Caco-2 (cell line): ENCODE data around the gene PAPPA2. TPM values are rescaled to one million over a fixed set of nuclear protein-coding genes. Genes with fewer than 3 reads are reported as not detected.

Experiments
- BruUV-seq: library from RNA; stranded (reverse); fragments of 400-500 nt; replicated peaks from 2 replicates; lab custom pipeline; 2021; lab: Mats Ljungman, UMichigan
- CTCF ChIA-PET: fragments of 300-600 bp; sonication (Branson Sonifier 250); formaldehyde crosslinking; loops from one replicate; lab custom pipeline; 2022; ENCODE audit warnings: antibody characterized with exemption; lab: Charles Lee
- POLR2A ChIA-PET: fragments of 300-600 bp; sonication (Branson Sonifier 250); formaldehyde crosslinking; loops from one replicate; lab custom pipeline; 2022; ENCODE audit warnings: antibody characterized with exemption; lab: Charles Lee
- DNase-seq, 2 experiments: peaks; one replicate each; pipeline versions ENCODE4 v3.0.0 to v3.0.0-alpha.2; 2020 to 2022
- H3K27me3 ChIP-seq: replicated peaks from 2 replicates; pipeline ENCODE4 v1.6.0; 2011; ENCODE audit warnings: low read length; ENCODE audit not compliant: control insufficient read depth, insufficient read depth
- H3K36me3 ChIP-seq: 2 replicates; pipeline ENCODE4 v1.5.1; 2011; ENCODE audit warnings: low read length; ENCODE audit not compliant: control insufficient read depth, insufficient read depth
- H3K4me1 ChIP-seq: fragments of 250-450 bp; sonication (Bioruptor Pico); 2 replicates; pipeline ENCODE4 v1.5.1; 2020; ENCODE audit warnings: mild to moderate bottlenecking
- H3K4me3 ChIP-seq: 2 replicates; pipeline ENCODE4 v1.5.1; 2011; ENCODE audit warnings: low read depth, mild to moderate bottlenecking, control low read depth, low read length
- H3K9me3 ChIP-seq: fragments of 250-450 bp; sonication (Bioruptor Pico); 2 replicates; pipeline ENCODE4 v1.5.1; 2020; ENCODE audit warnings: mild to moderate bottlenecking, moderate library complexity
- H3K27ac Mint-ChIP-seq: one replicate; pipeline ENCODE4 v1.8.0; 2022; ENCODE audit warnings: mixed read lengths; ENCODE audit not compliant: unreplicated experiment
- H3K27me3 Mint-ChIP-seq: one replicate; pipeline ENCODE4 v1.8.0; 2022; ENCODE audit warnings: mixed read lengths; ENCODE audit not compliant: insufficient read depth, unreplicated experiment
- H3K36me3 Mint-ChIP-seq: one replicate; pipeline ENCODE4 v1.8.0; 2022; ENCODE audit warnings: mild to moderate bottlenecking, mixed read lengths; ENCODE audit not compliant: insufficient read depth, unreplicated experiment
- H3K4me1 Mint-ChIP-seq: one replicate; pipeline ENCODE4 v1.8.0; 2022; ENCODE audit warnings: low read depth, mixed read lengths; ENCODE audit not compliant: unreplicated experiment
- H3K4me3 Mint-ChIP-seq: one replicate; pipeline ENCODE4 v1.8.0; 2022; ENCODE audit warnings: mild to moderate bottlenecking, moderate library complexity, mixed read lengths; ENCODE audit not compliant: unreplicated experiment
- H3K9me3 Mint-ChIP-seq: one replicate; pipeline ENCODE4 v1.8.0; 2022; ENCODE audit warnings: mixed read lengths; ENCODE audit not compliant: unreplicated experiment
- intact Hi-C: fragments of 100-400 bp; cut with micrococcal nuclease; formaldehyde crosslinking; loops from one replicate; pipeline ENCODE4 v1.10.0; 2022; ENCODE audit not compliant: unreplicated experiment
- total RNA-seq: library from RNA; stranded (reverse); gene quantifications from 2 replicates; pipeline ENCODE4 v1.2.3, GENCODE V29; 2022
- TF ChIP-seq, protein P1 (sequence below), 2 experiments: fragments of 200-600 bp in 1 of 2; IDR thresholded peaks; 1 replicate in 1 of 2; 2 replicates in 1 of 2; pipeline versions ENCODE4 v1.5.1 to v1.8.0; 2011 to 2022; ENCODE audit warnings: antibody characterized with exemption in 1 of 2, control low read depth in 1 of 2, inconsistent platforms in 1 of 2, low read depth in 1 of 2, low read length in 1 of 2, mild to moderate bottlenecking in 1 of 2, moderate library complexity in 1 of 2; ENCODE audit not compliant: insufficient read depth in 1 of 2, severe bottlenecking in 1 of 2, unreplicated experiment in 1 of 2

Gene PAPPA2
- total RNA-seq, 1 experiment from 2014 or later = 0.18 TPM

DNA sequence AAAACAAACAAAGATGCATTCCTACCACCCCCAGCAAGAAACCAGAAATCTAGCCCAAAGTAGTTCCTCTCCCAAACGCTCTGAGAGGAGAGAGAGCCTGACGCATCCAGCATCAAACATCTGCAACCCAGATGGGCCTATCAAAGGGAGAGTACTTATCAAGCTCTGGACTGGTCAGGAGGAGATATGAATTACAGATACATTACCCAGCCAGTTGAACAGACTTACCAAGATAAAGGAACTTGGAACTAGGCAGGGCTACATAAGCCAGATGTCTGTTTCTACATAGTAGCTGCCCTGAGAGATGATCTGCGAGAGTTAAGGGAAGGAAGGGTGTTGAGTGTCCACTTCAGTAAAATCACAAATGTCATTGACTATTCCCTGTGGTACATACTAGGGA is 138.4 kb downstream of the PAPPA2 start:
- H3K4me1 Mint-ChIP-seq = no peaks in the 10 kb centered on the region
- ChIA-PET CTCF (no interaction called here), POLR2A (no interaction called here)
- H3K27ac Mint-ChIP-seq = no peak overlapping the region
- H3K36me3 ChIP-seq = no peaks in the 10 kb centered on the region
- no peaks in the 10 kb centered on the region for H3K9me3 ChIP-seq
- H3K4me3 ChIP-seq = no peak overlapping the region
- intact Hi-C loops = no loop called here
- BruUV-seq = no TSS peak
- no peaks in the 10 kb centered on the region for H3K36me3 Mint-ChIP-seq
- TF ChIP-seq, protein P1, sequence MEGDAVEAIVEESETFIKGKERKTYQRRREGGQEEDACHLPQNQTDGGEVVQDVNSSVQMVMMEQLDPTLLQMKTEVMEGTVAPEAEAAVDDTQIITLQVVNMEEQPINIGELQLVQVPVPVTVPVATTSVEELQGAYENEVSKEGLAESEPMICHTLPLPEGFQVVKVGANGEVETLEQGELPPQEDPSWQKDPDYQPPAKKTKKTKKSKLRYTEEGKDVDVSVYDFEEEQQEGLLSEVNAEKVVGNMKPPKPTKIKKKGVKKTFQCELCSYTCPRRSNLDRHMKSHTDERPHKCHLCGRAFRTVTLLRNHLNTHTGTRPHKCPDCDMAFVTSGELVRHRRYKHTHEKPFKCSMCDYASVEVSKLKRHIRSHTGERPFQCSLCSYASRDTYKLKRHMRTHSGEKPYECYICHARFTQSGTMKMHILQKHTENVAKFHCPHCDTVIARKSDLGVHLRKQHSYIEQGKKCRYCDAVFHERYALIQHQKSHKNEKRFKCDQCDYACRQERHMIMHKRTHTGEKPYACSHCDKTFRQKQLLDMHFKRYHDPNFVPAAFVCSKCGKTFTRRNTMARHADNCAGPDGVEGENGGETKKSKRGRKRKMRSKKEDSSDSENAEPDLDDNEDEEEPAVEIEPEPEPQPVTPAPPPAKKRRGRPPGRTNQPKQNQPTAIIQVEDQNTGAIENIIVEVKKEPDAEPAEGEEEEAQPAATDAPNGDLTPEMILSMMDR (IDR thresholded peaks at IDR 0.05; ENCODE audit: insufficient read depth in 1 of 2, low read depth in 1 of 2, low read length in 1 of 2, severe bottlenecking in 1 of 2, unreplicated experiment in 1 of 2) = no peak
- DNase-seq = no peak
- no peaks in the 10 kb centered on the region for H3K4me1 ChIP-seq
- H3K27me3 ChIP-seq = no peaks in the 10 kb centered on the region
- no peaks in the 10 kb centered on the region for H3K9me3 Mint-ChIP-seq
- H3K27me3 Mint-ChIP-seq = peaks cover 5% of the 10 kb centered on the region
- H3K4me3 Mint-ChIP-seq = no peak overlapping the region

DNA sequence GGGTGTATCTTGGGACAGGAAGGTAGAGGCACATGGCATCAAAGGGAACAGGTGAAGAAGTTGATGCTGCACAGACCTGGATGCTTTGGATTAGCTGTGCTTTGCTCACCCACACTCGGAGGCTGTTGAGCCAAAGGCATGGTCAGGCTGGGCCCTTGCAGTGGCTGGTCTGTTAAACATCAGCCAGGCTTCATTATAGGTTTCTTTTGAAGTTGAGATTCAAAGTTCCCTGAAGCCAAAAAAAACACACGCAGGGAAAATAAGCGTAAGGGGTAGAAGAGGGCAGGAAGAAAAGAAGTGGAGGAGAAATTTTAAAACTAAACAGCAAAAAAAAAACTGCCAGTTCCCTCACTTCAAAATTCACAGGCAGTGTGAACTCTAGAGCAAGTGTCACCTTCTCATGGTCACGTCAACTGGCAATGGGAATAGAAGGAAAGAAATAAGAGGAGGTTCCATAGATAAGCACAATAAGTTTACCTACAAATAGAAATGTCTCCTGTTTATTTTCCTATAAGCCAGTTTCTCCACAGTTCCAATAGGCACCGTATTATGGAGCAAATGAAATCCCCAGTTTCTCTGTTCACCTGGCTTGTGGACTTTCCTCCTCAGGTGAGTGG is 139.5 kb downstream of the PAPPA2 start:
- H3K36me3 ChIP-seq = no peaks in the 10 kb centered on the region
- ChIA-PET POLR2A (no interaction called here), CTCF (no interaction called here)
- TF ChIP-seq, protein P1 (IDR thresholded peaks at IDR 0.05; ENCODE audit: insufficient read depth in 1 of 2, low read depth in 1 of 2, low read length in 1 of 2, severe bottlenecking in 1 of 2, unreplicated experiment in 1 of 2) = no peak
- Mint-ChIP-seq H3K9me3 (no peaks in the 10 kb centered on the region), H3K4me3 (no peak overlapping the region), H3K27me3 (no peaks in the 10 kb centered on the region), H3K4me1 (no peaks in the 10 kb centered on the region), H3K27ac (no peak overlapping the region), H3K36me3 (no peaks in the 10 kb centered on the region)
- H3K9me3 ChIP-seq = no peaks in the 10 kb centered on the region
- no peaks in the 10 kb centered on the region for H3K4me1 ChIP-seq
- no peaks in the 10 kb centered on the region for H3K27me3 ChIP-seq
- no peak for DNase-seq
- no TSS peak for BruUV-seq
- intact Hi-C loops = no loop called here
- no peak overlapping the region for H3K4me3 ChIP-seq

DNA sequence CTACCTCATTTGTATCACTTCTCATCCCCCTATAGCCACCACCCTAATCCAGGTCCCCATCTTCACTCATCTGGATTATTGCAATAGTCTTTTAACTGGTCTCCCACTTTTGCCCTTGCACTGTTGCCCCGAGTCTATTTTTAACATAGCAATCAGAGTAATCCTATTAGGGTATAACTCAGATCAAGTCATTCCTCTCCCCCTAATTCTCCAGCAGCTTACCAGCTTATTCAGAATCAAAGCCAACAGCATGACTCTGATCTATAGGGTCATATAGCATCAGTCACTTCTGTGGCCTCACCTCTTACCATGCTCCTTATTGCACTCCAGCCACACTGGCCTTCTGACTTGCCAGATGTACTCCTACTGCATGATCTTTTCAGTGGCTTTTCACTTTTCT is 140.7 kb downstream of the PAPPA2 start:
- TF ChIP-seq, protein P1 (IDR thresholded peaks at IDR 0.05; ENCODE audit: insufficient read depth in 1 of 2, low read depth in 1 of 2, low read length in 1 of 2, severe bottlenecking in 1 of 2, unreplicated experiment in 1 of 2) = no peak
- H3K4me3 Mint-ChIP-seq = no peak overlapping the region
- no peaks in the 10 kb centered on the region for H3K36me3 ChIP-seq
- H3K27me3 ChIP-seq = no peaks in the 10 kb centered on the region
- H3K36me3 Mint-ChIP-seq = no peaks in the 10 kb centered on the region
- BruUV-seq = no TSS peak
- intact Hi-C loops = no loop called here
- H3K27ac Mint-ChIP-seq = no peak overlapping the region
- ChIA-PET POLR2A (no interaction called here), CTCF (no interaction called here)
- H3K4me1 Mint-ChIP-seq = no peaks in the 10 kb centered on the region
- no peaks in the 10 kb centered on the region for H3K27me3 Mint-ChIP-seq
- H3K9me3 ChIP-seq = no peaks in the 10 kb centered on the region
- H3K9me3 Mint-ChIP-seq = no peaks in the 10 kb centered on the region
- DNase-seq = no peak
- H3K4me1 ChIP-seq = no peaks in the 10 kb centered on the region
- no peak overlapping the region for H3K4me3 ChIP-seq
